KOPT-K1 (cell line): ENCODE results near the gene TMEM184A.

Source experiments
- H3K27ac ChIP-seq: fragments of 200-600 bp; sonication (generic); 2 replicates; pipeline ENCODE4 v1.5.1; 2016; ENCODE audit warnings: antibody characterized with exemption, mild to moderate bottlenecking, low read depth, low read length; ENCODE audit not compliant: poor library complexity, severe bottlenecking
- H3K36me3 ChIP-seq: fragments of 200-600 bp; sonication (generic); 2 replicates; pipeline ENCODE4 v1.5.1; 2017; ENCODE audit warnings: antibody characterized with exemption, mild to moderate bottlenecking, low read length, moderate library complexity; ENCODE audit not compliant: insufficient read depth
- H3K9me3 ChIP-seq: fragments of 200-600 bp; sonication (generic); 2 replicates; pipeline ENCODE4 v1.5.1; 2017; ENCODE audit warnings: antibody characterized with exemption, low read length, mild to moderate bottlenecking; ENCODE audit not compliant: insufficient read depth, poor library complexity, severe bottlenecking

The TMEM184A gene

GRCh38 chr7:1555813-1556543, at the start of gene TMEM184A:
Gene TMEM184A (minus strand): TSS chr7:1556205. CDS start chr7:1555484, 721 bp downstream.
- Histone ChIP-seq H3K27ac (no peak within 1 kb of the TSS), H3K36me3 (no peaks in the 10 kb centered on the region), H3K9me3 (no peaks in the 10 kb centered on the region)

- H3K9me3 ChIP-seq: no peaks in the 10 kb centered on the region
- H3K36me3 ChIP-seq: no peaks in the 10 kb centered on the region
- H3K27ac ChIP-seq: no peak overlapping the region
Observed at GRCh38 chr7:1604383-1604782, 48.4 kb upstream of the TMEM184A start.

DNA sequence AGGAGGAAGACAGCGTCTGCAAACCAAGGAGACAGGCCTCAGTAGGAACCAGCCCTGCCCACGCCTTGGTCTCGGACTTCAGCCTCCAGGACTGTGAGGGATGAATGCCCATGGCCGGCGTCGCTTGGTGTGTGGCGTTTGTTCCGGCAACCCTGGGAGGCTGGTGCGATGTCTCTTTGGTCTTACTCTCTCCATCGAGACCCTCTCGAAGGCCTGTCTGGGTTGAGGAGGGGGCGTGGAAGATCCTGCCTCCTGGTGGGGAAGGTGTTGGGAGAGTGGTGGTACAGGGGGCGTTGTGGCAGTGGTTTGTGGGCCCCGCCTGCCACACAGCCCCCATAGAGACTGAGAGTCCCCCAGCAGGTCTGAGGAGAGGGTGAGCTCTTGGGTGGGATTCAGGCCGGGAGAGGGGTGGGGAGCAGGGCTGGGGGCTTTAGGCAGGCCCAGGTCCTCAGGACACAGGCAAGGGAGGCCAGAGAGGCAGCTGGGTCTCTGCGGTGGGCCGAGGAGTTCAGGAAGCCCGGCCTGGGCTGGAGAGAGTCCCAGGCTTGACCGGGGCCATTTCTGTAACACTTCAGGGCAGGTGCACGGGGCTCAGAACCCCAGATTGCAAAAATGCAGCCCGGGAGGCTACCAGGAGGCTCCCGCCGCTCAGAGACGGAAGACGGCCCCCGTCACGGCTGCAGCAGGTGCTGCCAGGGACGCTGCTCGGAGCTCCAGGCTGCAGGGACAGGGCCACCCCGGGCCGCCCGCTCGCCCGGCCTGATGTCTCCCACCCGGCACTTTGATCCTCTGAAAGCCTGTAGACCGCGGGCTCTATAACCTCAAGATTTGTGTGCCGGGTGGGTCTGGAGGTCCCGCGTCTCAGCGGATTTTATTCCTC, 47.6 kb upstream of the TMEM184A start:
- H3K36me3 ChIP-seq: no peaks in the 10 kb centered on the region
- no peaks in the 10 kb centered on the region for H3K9me3 ChIP-seq
- no peak overlapping the region for H3K27ac ChIP-seq

GRCh38 chr7:1602386-1602785, 46.4 kb upstream of the TMEM184A start:
- Histone ChIP-seq H3K27ac (no peak overlapping the region), H3K9me3 (no peaks in the 10 kb centered on the region), H3K36me3 (no peaks in the 10 kb centered on the region)

GRCh38 chr7:1601956-1602355, 46.0 kb upstream of the TMEM184A start:
- Histone ChIP-seq H3K27ac (no peak overlapping the region), H3K36me3 (no peaks in the 10 kb centered on the region), H3K9me3 (no peaks in the 10 kb centered on the region)

- Histone ChIP-seq H3K27ac (no peak overlapping the region), H3K36me3 (no peaks in the 10 kb centered on the region), H3K9me3 (no peaks in the 10 kb centered on the region)
Observed at GRCh38 chr7:1599640-1600395, 43.8 kb upstream of the TMEM184A start.

DNA sequence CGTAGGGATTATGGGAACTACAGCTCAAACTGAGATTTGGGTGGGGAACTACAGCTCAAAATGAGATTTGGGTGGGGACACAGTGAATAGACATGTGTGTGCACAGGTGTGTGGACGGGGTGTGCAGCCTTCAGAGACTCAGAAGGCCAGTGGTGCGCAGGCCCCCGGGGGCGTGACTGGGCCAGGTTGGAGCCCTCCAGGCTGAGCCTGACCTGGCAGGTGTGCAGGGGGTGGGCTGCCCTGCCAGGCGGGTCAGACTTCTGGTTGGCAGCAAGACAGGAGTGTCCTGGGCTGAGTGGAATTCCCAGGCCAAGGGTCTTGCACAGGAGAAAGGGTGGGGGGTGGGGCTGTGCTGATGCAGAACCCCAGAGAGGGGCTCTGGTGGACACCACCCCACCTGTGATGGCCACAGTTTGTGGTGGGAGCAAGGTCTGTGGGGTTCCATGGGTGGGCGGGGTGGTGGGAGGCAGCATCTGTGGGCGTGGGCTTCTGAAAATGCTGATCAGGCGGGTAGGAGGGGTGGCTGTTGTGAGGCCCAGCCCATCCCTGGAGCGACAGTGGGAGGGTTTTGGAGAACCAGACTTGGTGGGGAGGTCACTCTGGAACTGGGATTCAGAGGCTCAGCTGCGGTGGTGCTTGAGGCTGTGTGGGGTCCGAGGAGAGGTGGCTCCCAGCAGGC, 43.1 kb upstream of the TMEM184A start:
- Histone ChIP-seq H3K9me3 (no peaks in the 10 kb centered on the region), H3K27ac (no peak overlapping the region), H3K36me3 (no peaks in the 10 kb centered on the region)

DNA sequence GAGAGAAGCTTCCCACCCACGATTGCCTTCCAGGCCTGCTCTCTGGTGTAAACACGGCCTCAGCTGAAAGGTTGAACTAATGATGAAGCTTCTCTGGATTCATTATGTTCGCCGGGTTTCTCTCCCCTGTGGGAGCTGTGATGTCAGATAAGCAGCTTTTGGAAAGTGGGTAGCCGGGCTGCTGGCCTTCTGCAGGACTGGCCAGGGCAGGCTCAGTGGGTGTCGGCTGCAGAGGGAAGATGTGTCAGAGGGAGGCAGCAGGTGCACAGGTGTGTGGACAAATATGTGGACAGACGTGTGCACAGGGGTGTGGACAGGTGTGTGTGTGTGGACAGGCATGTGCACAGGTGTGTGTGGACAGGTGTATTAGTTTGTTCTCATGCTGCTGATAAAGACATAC, 42.3 kb upstream of the TMEM184A start:
- H3K27ac ChIP-seq: no peak overlapping the region
- H3K9me3 ChIP-seq: no peaks in the 10 kb centered on the region
- no peaks in the 10 kb centered on the region for H3K36me3 ChIP-seq

GRCh38 chr7:1597791-1598190, 41.8 kb upstream of the TMEM184A start:
- no peaks in the 10 kb centered on the region for H3K9me3 ChIP-seq
- no peaks in the 10 kb centered on the region for H3K36me3 ChIP-seq
- H3K27ac ChIP-seq: no peak overlapping the region

DNA sequence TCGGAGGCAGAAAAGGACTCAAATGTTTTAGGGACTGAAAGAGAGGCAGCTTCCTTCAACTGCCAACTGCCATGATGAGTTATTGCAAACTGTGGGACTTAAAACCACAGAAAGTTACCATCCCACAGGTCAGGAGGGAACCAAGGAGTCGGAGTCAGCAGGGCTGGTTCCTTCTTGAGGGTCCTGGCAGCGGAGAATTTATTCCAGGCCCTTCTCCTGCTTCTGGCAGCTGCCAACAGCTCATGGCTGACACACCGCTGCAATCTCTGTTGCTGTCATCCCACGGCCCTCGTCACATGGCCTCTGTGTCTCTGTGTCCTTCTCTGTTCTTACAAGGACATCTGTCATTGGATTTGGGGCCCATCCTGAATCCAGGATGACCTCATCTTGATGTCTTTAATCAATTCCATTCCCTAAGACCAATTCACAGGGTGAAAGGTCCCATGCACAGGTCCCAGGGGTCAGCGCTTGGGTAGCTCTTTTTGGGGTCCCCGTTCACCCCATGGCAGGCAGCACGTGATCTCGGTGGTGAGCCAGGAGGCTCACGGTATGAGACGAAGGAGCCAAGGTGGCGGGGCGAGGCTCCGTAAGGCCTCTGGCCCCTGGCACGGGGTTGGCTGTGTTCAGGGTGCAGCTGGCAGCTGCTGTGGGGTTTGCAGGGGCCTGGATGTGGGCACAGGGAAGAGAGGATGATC, 41.2 kb upstream of the TMEM184A start:
- no peak overlapping the region for H3K27ac ChIP-seq
- H3K9me3 ChIP-seq: no peaks in the 10 kb centered on the region
- no peaks in the 10 kb centered on the region for H3K36me3 ChIP-seq

DNA sequence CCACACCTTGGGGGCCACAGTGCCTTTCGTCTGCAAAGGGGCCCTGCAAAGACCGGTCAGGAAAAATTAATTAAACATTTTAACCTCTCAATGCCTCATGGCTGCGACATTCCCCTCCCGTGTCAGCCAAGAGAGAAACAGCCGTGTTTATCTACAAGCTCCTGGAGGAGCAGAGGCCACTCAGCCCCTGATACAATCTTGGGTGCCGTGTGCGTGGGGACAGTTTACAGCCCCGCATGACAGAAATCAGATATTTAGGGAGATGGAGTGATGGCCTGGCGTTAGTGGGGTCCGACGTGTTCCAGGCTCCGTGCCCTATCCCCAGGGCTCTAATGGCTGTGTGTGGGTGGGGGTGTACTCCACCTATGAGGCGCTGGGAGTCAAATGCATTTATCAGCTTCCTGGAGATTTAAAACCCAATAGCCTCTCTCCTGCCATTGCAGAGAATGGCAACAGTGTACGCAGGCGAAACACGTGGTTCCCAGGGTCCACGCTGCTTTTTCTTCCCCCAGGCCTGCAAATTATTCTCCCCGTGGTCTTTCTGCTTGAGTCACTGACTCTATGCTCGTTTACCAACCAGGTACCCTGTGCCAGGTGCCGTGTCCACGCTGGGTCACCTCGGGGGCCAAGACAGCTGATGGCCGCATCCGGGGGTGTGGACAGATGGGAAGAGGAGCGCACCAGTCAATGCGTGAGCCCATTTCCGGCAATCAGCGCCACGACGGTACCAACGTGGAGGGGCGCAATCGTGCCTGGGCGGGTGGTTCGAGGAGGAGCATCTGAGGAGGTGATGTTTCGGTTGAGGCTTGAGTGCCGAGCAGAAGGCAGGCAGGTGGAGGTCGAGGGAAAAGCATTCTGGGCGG, 40.4 kb upstream of the TMEM184A start:
- no peaks in the 10 kb centered on the region for H3K36me3 ChIP-seq
- H3K9me3 ChIP-seq: no peaks in the 10 kb centered on the region
- H3K27ac ChIP-seq: no peak overlapping the region

GRCh38 chr7:1595636-1596035, 39.6 kb upstream of the TMEM184A start:
- H3K36me3 ChIP-seq: no peaks in the 10 kb centered on the region
- H3K9me3 ChIP-seq: no peaks in the 10 kb centered on the region
- H3K27ac ChIP-seq: no peak overlapping the region

DNA sequence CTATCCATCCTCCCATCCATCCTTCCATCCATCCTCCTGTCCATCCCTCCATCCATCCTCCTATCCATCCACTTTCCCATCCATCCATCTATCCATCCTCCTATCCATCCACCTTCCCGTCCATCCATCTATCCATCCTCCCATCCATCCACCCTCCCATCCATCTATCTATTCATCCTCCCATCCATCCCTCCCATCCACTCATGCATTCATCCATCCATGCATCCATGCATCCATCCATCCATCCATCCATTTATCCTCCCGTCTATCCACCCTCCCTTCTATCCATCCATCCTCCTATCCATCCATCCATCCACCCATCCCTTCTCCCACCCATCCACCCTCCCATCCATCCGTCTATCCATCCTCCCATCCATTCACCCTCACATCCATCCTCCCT, 39.0 kb upstream of the TMEM184A start:
- H3K36me3 ChIP-seq: no peaks in the 10 kb centered on the region
- no peak overlapping the region for H3K27ac ChIP-seq
- no peaks in the 10 kb centered on the region for H3K9me3 ChIP-seq
